Measurements from ENCODE around the gene LPCAT2.

LPCAT2 gene

DNA sequence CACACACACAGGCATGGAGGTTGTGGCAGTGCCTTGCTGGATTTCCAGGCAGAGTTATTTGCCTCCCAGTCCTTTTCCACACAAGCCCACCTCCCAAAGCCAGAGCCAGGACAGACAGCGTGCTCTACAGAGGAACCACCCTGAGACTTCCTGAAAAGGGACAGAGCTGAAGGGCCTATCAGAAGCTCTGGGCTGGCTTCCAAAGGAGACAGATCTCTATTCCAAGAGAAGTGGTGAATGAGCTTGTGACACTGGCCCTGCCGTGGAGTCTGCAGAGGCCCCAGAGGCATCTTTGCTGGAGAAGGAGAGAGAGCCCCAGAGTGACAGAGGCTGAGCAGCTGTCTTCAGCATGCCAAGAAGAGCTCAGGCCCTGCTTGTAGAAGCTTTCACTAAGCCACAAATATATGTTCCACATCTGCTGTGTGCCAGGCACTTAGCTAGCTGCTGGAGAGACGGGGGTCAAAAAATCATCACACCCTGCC lies 8.3 kb upstream of the LPCAT2 start:
- Histone ChIP-seq H3K4me1 (peaks cover 61% of the 10 kb centered on the region), H3K27me3 (no peaks in the 10 kb centered on the region), H3K36me3 (peaks cover 65% of the 10 kb centered on the region), H3K9me3 (no peaks in the 10 kb centered on the region), H3K4me3 (ENCODE audit: low read depth, low read length) (no peak overlapping the region)
- TF ChIP-seq, protein P1, sequence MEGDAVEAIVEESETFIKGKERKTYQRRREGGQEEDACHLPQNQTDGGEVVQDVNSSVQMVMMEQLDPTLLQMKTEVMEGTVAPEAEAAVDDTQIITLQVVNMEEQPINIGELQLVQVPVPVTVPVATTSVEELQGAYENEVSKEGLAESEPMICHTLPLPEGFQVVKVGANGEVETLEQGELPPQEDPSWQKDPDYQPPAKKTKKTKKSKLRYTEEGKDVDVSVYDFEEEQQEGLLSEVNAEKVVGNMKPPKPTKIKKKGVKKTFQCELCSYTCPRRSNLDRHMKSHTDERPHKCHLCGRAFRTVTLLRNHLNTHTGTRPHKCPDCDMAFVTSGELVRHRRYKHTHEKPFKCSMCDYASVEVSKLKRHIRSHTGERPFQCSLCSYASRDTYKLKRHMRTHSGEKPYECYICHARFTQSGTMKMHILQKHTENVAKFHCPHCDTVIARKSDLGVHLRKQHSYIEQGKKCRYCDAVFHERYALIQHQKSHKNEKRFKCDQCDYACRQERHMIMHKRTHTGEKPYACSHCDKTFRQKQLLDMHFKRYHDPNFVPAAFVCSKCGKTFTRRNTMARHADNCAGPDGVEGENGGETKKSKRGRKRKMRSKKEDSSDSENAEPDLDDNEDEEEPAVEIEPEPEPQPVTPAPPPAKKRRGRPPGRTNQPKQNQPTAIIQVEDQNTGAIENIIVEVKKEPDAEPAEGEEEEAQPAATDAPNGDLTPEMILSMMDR (IDR thresholded peaks at IDR 0.05; ENCODE audit: low read depth, low read length): no peak
- peak; percentile 82 for DNase-seq

DNA sequence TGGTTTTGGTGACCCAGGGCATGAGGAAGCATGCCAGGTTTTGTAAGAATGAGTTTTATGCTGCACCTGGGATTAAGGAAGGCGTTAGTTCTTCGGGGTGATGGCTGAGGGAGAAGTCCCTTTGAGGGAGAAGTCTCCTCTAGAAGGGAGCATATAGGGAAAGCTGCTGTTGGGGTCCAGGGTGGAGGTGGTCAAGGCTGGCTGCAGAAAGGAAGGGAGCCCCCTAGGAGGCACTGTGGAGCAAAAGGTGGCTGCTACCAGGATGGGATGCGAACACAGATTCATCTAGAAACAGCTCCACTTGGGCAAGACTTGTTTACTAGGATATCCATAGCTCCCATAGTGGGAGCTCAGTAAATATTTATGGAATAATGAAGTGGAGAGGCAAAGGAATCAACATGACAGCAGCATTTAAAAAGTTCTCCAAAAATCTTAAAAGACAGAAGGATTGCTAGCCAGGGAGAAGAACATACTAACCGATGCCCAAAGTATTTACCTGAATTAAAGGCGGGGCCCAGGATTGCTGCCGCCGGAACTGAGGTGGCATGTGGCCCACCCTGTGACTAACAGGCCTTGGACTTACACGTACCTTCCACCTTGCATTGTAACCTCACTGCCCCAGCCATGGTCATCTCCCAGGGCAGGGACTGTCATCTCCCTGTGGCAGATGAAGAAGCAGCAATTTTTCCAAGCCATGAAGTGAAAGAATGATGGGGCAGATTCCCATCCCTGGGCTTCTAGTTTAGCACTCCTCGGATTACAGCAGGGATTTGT lies 7.1 kb upstream of the LPCAT2 start:
- Histone ChIP-seq H3K4me3 (ENCODE audit: low read depth, low read length) (no peak overlapping the region), H3K4me1 (peaks cover 56% of the 10 kb centered on the region), H3K36me3 (peaks cover 67% of the 10 kb centered on the region), H3K27me3 (no peaks in the 10 kb centered on the region), H3K9me3 (no peaks in the 10 kb centered on the region)
- TF ChIP-seq, protein P1 (IDR thresholded peaks at IDR 0.05; ENCODE audit: low read depth, low read length): peak; percentile 56
- no peak for DNase-seq

DNA sequence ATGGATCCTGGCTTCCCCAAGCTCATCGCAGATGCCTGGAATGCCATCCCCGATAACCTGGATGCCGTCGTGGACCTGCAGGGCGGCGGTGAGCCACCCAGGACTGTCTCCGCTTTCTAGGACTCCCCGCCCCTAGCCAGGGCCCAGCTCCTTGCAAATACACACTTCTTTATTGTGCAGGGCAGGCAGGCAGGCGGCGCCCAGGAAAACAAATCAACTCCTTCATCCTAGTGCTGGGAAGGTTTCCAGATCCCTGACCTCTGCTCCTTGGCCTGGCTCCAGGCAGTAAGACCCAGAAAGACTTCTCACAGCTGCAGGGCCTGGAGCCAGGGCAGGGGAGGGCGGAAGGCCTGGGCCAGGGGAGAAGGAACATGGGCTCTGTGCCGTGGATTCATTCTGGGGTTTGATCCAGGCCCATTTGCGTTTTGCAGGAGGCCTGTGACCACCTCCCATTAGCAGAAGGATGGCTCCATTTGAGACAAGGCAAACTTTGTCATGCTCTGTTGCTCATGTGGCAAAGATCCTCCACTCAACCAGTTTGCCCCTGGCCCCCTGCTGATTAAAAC lies 6.0 kb upstream of the LPCAT2 start:
- Histone ChIP-seq H3K27me3 (no peaks in the 10 kb centered on the region), H3K9me3 (no peaks in the 10 kb centered on the region), H3K4me3 (ENCODE audit: low read depth, low read length) (no peak overlapping the region), H3K4me1 (peaks cover 48% of the 10 kb centered on the region), H3K36me3 (peaks cover 66% of the 10 kb centered on the region)
- peak; percentile 96 for DNase-seq
- TF ChIP-seq, protein P1 (IDR thresholded peaks at IDR 0.05; ENCODE audit: low read depth, low read length): peak; percentile 24; the same call in 1 of the 2 replicates

DNA sequence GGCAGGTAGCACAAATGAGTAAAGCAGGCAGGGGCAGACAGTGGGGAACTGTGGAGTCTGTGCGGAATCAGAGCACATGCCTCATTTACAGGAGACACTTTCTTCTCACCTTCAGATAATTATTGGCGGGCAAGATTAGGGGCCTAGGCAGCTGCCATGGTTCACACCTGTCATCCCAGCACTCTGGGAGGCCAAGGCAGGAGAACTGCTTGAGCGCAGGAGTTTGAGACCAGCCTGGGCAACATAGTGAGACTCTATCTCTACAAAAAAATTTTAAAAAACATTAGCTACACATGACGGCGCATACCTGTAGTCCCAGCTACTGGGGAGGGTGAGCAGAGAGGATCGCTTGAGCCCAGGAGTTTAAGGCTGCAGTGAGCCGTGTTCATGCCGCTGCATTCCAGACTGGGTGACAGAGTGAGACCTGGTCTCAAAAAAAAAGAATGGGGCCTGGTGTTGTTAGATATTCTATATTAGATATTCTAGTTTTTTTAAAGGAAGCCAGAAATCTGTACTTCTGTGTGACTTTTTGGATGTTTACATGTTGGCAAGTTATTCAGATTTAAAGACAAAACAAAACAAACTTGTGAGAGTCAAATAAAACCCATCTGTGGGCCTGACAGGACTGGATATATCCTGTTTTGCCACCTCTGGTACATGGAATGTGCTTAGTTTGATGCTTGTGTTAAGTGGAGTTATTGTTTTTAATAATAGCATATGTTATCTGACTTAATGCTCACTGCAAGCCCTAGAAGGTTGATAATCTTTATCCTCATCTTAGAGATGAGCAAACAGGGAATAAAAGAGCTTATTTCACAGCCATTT lies 4.9 kb upstream of the LPCAT2 start:
- Histone ChIP-seq H3K9me3 (no peaks in the 10 kb centered on the region), H3K27me3 (no peaks in the 10 kb centered on the region), H3K4me1 (peaks cover 47% of the 10 kb centered on the region), H3K4me3 (ENCODE audit: low read depth, low read length) (no peak overlapping the region), H3K36me3 (peaks cover 62% of the 10 kb centered on the region)
- no peak for DNase-seq
- TF ChIP-seq, protein P1 (IDR thresholded peaks at IDR 0.05; ENCODE audit: low read depth, low read length): no peak

DNA sequence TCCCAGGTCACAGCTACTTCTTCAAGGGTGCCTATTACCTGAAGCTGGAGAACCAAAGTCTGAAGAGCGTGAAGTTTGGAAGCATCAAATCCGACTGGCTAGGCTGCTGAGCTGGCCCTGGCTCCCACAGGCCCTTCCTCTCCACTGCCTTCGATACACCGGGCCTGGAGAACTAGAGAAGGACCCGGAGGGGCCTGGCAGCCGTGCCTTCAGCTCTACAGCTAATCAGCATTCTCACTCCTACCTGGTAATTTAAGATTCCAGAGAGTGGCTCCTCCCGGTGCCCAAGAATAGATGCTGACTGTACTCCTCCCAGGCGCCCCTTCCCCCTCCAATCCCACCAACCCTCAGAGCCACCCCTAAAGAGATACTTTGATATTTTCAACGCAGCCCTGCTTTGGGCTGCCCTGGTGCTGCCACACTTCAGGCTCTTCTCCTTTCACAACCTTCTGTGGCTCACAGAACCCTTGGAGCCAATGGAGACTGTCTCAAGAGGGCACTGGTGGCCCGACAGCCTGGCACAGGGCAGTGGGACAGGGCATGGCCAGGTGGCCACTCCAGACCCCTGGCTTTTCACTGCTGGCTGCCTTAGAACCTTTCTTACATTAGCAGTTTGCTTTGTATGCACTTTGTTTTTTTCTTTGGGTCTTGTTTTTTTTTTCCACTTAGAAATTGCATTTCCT lies 3.4 kb upstream of the LPCAT2 start:
- peaks cover 33% of the 10 kb centered on the region for H3K4me1 ChIP-seq
- H3K36me3 ChIP-seq: peaks cover 59% of the 10 kb centered on the region
- H3K9me3 ChIP-seq: no peaks in the 10 kb centered on the region
- DNase-seq: no peak
- no peak overlapping the region for H3K4me3 ChIP-seq (ENCODE audit: low read depth, low read length)
- TF ChIP-seq, protein P1 (IDR thresholded peaks at IDR 0.05; ENCODE audit: low read depth, low read length): no peak
- no peaks in the 10 kb centered on the region for H3K27me3 ChIP-seq

Data from BE2C (cell line).